Measurements from ENCODE around the gene CEMP1. TPM values are rescaled to one million over a fixed set of nuclear protein-coding genes. Genes with fewer than 3 reads are reported as not detected.

Gene CEMP1
- total and polyA plus RNA-seq, 10 of the 15 experiments (the other 5 are each of a cell fraction or from before 2014, with no cell fraction given): 0.05 to 8.2 (median 1.5) TPM; not detected in 5

- Histone ChIP-seq H3K79me2 (ENCODE audit: control insufficient read depth, insufficient read depth, low read length) (no peaks in the 10 kb centered on the region), H2AFZ (ENCODE audit: control insufficient read depth, low read depth, low read length) (no peak overlapping the region), H3K27ac (ENCODE audit: control insufficient read depth, insufficient read depth) (no peak overlapping the region), H3K9ac (ENCODE audit: control insufficient read depth, insufficient read depth, low read length) (no peak overlapping the region), H3K4me2 (ENCODE audit: control insufficient read depth, insufficient read depth) (no peak overlapping the region), H3K4me1 (ENCODE audit: control insufficient read depth, insufficient read depth, low read length) (no peaks in the 10 kb centered on the region), H3K4me3 (no peak overlapping the region), H4K20me1 (ENCODE audit: control insufficient read depth, insufficient read depth) (no peaks in the 10 kb centered on the region), H3K36me3 (ENCODE audit: control insufficient read depth in 2 of 2, insufficient read depth in 2 of 2, low read length in 1 of 2) (peaks cover 0 to 11% of the 10 kb centered on the region in 2 experiments; a peak in 2 of 4 replicates), H3K27me3 (replicated peaks in 1 of 2; ENCODE audit: control insufficient read depth in 2 of 2, insufficient read depth in 2 of 2, low read length in 1 of 2) (no peaks in the 10 kb centered on the region), H3K9me3 (replicated peaks; ENCODE audit: control insufficient read depth, insufficient read depth, low read length) (no peaks in the 10 kb centered on the region)
- intact Hi-C loops (cut with micrococcal nuclease; ENCODE audit: unreplicated experiment): no loop called here
- ChIA-PET SMC1A (ENCODE audit: uncharacterized antibody, unreplicated experiment) (no interaction called here), CTCF (interaction anchor here (0.6 to 1.0 kb wide), 2 partner anchors 29 to 175 kb away, joined by 3 read pairs; no protein-coding TSS in a partner anchor), POLR2A (no interaction called here), RAD21 (ENCODE audit: unreplicated experiment) (no interaction called here)
- no peak for TF ChIP-seq MXI1 (IDR thresholded peaks at IDR 0.05; ENCODE audit: low read depth, low read length)
- in situ Hi-C loops (cut with MboI): loop anchor here (5.0 to 10.0 kb wide), 2 partner anchors 161 to 483 kb away; partner anchors contain the start of gene NPW
- no TSS peak for BruUV-seq (replicated peaks)
- ATAC-seq: no peak
- 82% methylated on average over 25 of the region's 26 CpGs for WGBS (ENCODE audit: insufficient coverage, insufficient replicate concordance, low lambda C conversion rate, missing lambda C conversion rate)
- no peak for DNase-seq (ENCODE audit: low read depth, low spot score)
- FAIRE-seq: no peak
Measured at GRCh38 chr16:2497695-2498484, 33.3 kb downstream of the CEMP1 start.

GRCh38 chr16:2497116-2497630 lies 34.0 kb downstream of the CEMP1 start:
- DNase-seq (ENCODE audit: low read depth, low spot score) (no peak), ATAC-seq (no peak), FAIRE-seq (no peak)
- TF ChIP-seq SMARCA5 (IDR thresholded peaks at IDR 0.05): no peak
- no peak for TF ChIP-seq CBX5 (IDR thresholded peaks at IDR 0.05; ENCODE audit: low read depth)
- no peak for TF ChIP-seq SREBF2 (IDR thresholded peaks at IDR 0.05; ENCODE audit: low read length)
- TF ChIP-seq ATF7 (IDR thresholded peaks at IDR 0.05; ENCODE audit: low read depth): no peak
- TF ChIP-seq MEF2B (IDR thresholded peaks at IDR 0.05; ENCODE audit: partially characterized antibody, poor library complexity, severe bottlenecking): no peak
- TF ChIP-seq SKIL (IDR thresholded peaks at IDR 0.05; ENCODE audit: low read depth, poor library complexity, severe bottlenecking): no peak
- no peak for TF ChIP-seq IKZF2 (IDR thresholded peaks at IDR 0.05)
- no peak for TF ChIP-seq MYB (IDR thresholded peaks at IDR 0.05; ENCODE audit: borderline replicate concordance, low read depth, low read length)
- TF ChIP-seq USF1 (IDR thresholded peaks at IDR 0.05; ENCODE audit: borderline replicate concordance, extremely low read length, insufficient read depth, low read depth, low read length): no peak
- TF ChIP-seq RFX5 (IDR thresholded peaks at IDR 0.05; ENCODE audit: low read depth, low read length): no peak
- no peak for TF ChIP-seq ZNF207 (IDR thresholded peaks at IDR 0.05; ENCODE audit: borderline replicate concordance)
- TF ChIP-seq ASH2L (IDR thresholded peaks at IDR 0.05; ENCODE audit: borderline replicate concordance, low read depth): no peak
- no peak for TF ChIP-seq HDAC6 (IDR thresholded peaks at IDR 0.05; ENCODE audit: unreplicated experiment)
- H3K4me2 ChIP-seq (ENCODE audit: control insufficient read depth, insufficient read depth): no peak overlapping the region
- CTCF ChIA-PET: no interaction called here
- BruUV-seq (replicated peaks): no TSS peak
- no peaks in the 10 kb centered on the region for H3K4me1 ChIP-seq (ENCODE audit: control insufficient read depth, insufficient read depth, low read length)
- SMC1A ChIA-PET (ENCODE audit: uncharacterized antibody, unreplicated experiment): no interaction called here
- H3K79me2 ChIP-seq (ENCODE audit: control insufficient read depth, insufficient read depth, low read length): no peaks in the 10 kb centered on the region
- no peaks in the 10 kb centered on the region for H3K27me3 ChIP-seq (replicated peaks in 1 of 2; ENCODE audit: control insufficient read depth in 2 of 2, insufficient read depth in 2 of 2, low read length in 1 of 2)
- POLR2A ChIA-PET: interaction anchor here (1.3 kb wide), 1 partner anchor 9 kb away, joined by 5 read pairs; no protein-coding TSS in a partner anchor
- H3K9me3 ChIP-seq (replicated peaks; ENCODE audit: control insufficient read depth, insufficient read depth, low read length): no peaks in the 10 kb centered on the region
- H3K9ac ChIP-seq (ENCODE audit: control insufficient read depth, insufficient read depth, low read length): no peak overlapping the region
- WGBS (ENCODE audit: insufficient coverage, insufficient replicate concordance, low lambda C conversion rate, missing lambda C conversion rate): 77% methylated on average over 21 of the region's 21 CpGs
- H2AFZ ChIP-seq (ENCODE audit: control insufficient read depth, low read depth, low read length): no peak overlapping the region
- H3K36me3 ChIP-seq (ENCODE audit: control insufficient read depth in 2 of 2, insufficient read depth in 2 of 2, low read length in 1 of 2): peaks cover 0 to 11% of the 10 kb centered on the region in 2 experiments; a peak in 2 of 4 replicates
- no peaks in the 10 kb centered on the region for H4K20me1 ChIP-seq (ENCODE audit: control insufficient read depth, insufficient read depth)
- in situ Hi-C loops (cut with MboI): loop anchor here (5.0 to 10.0 kb wide), 2 partner anchors 160 to 482 kb away; partner anchors contain the start of gene NPW
- no peak overlapping the region for H3K27ac ChIP-seq (ENCODE audit: control insufficient read depth, insufficient read depth)
- intact Hi-C loops (cut with micrococcal nuclease; ENCODE audit: unreplicated experiment): no loop called here
- RAD21 ChIA-PET (ENCODE audit: unreplicated experiment): no interaction called here
- H3K4me3 ChIP-seq: no peak overlapping the region
